Liver (tissue), 9 donors: Measurements from ENCODE around the gene NGRN. TPM values are rescaled to one million over a fixed set of nuclear protein-coding genes. Genes with fewer than 3 reads are reported as not detected.
"Not testable (repeated sequence)": the region's sequence is repeated elsewhere in the genome, so short reads cannot be mapped to it uniquely, and the experiment has no call there.

Experiments
- DNase-seq: peaks from one replicate; pipeline ENCODE4 v3.0.0-alpha.2; 2017; ENCODE audit warnings: low spot score
- H3K27ac ChIP-seq, 2 donors: one replicate each; pipeline ENCODE4 v1.7.0; 2013; ENCODE audit warnings: inconsistent platforms in 2 of 2, low read length in 2 of 2, control low read depth in 1 of 2, low read depth in 1 of 2, mild to moderate bottlenecking in 1 of 2
- H3K27me3 ChIP-seq, 4 donors: one replicate each; pipeline versions ENCODE4 v1.6.1 to v1.7.0; 2013; ENCODE audit warnings: low read length in 3 of 4, inconsistent platforms in 1 of 4, mild to moderate bottlenecking in 1 of 4, moderate library complexity in 1 of 4; ENCODE audit not compliant: control insufficient read depth in 4 of 4, insufficient read depth in 4 of 4
- H3K36me3 ChIP-seq, 4 donors: one replicate each; pipeline versions ENCODE4 v1.6.1 to v1.7.0; 2013; ENCODE audit warnings: low read length in 3 of 4, mild to moderate bottlenecking in 3 of 4, low read depth in 1 of 4, moderate library complexity in 1 of 4; ENCODE audit not compliant: control insufficient read depth in 4 of 4, insufficient read depth in 3 of 4
- H3K4me1 ChIP-seq, 4 donors: one replicate each; pipeline versions ENCODE4 v1.6.1 to v1.7.0; 2013; ENCODE audit warnings: low read length in 3 of 4, mild to moderate bottlenecking in 3 of 4, moderate library complexity in 1 of 4; ENCODE audit not compliant: control insufficient read depth in 4 of 4, insufficient read depth in 4 of 4
- H3K4me3 ChIP-seq, 3 donors: one replicate each; pipeline versions ENCODE4 v1.6.1 to v1.7.0; 2013; ENCODE audit warnings: low read length in 3 of 3, control low read depth in 1 of 3, low read depth in 1 of 3, mild to moderate bottlenecking in 1 of 3
- H3K9ac ChIP-seq, 2 donors: one replicate each; pipeline ENCODE4 v1.7.0; 2013; ENCODE audit warnings: low read length in 2 of 2, mild to moderate bottlenecking in 2 of 2, moderate library complexity in 2 of 2, control low read depth in 1 of 2, low read depth in 1 of 2
- H3K9me3 ChIP-seq, 4 donors: one replicate each; pipeline versions ENCODE4 v1.6.1 to v1.7.0; 2013; ENCODE audit warnings: low read length in 3 of 4; ENCODE audit not compliant: control insufficient read depth in 4 of 4
- EGR1 ChIP-seq, 2 donors: IDR thresholded peaks; 2 replicates each; pipeline ENCODE4 v1.6.1; 2016 to 2018; ENCODE audit warnings: antibody characterized with exemption in 2 of 2, low read depth in 2 of 2
- FOXA1 ChIP-seq: IDR thresholded peaks from 2 replicates; pipeline ENCODE4 v1.6.1; 2016; ENCODE audit warnings: antibody characterized with exemption
- FOXA2 ChIP-seq: IDR thresholded peaks from 2 replicates; pipeline ENCODE4 v1.6.1; 2016; ENCODE audit warnings: antibody characterized with exemption
- HNF4A ChIP-seq, 2 donors: conservative IDR thresholded peaks; 2 replicates each; pipeline ENCODE4 v1.6.1; 2016; ENCODE audit warnings: antibody characterized with exemption in 2 of 2, mild to moderate bottlenecking in 2 of 2
- JUND ChIP-seq, 2 donors: IDR thresholded peaks; 2 replicates each; pipeline ENCODE4 v1.6.1; 2016; ENCODE audit warnings: antibody characterized with exemption in 2 of 2
- NR2F2 ChIP-seq: IDR thresholded peaks from 2 replicates; pipeline ENCODE4 v1.6.1; 2016; ENCODE audit warnings: antibody characterized with exemption
- RAD21 ChIP-seq, 2 donors: IDR thresholded peaks; 2 replicates each; pipeline ENCODE4 v1.6.1; 2016; ENCODE audit warnings: antibody characterized with exemption in 2 of 2, mild to moderate bottlenecking in 2 of 2
- RXRA ChIP-seq, 2 donors: IDR thresholded peaks; 2 replicates each; pipeline ENCODE4 v1.6.1; 2017 to 2018; ENCODE audit warnings: antibody characterized with exemption in 2 of 2, mild to moderate bottlenecking in 1 of 2
- YY1 ChIP-seq: IDR thresholded peaks from 2 replicates; pipeline ENCODE4 v1.6.1; 2016; ENCODE audit warnings: antibody characterized with exemption, mild to moderate bottlenecking
- WGBS: extraction: QIAGEN DNeasy Blood & Tissue Kit; methylation state at CpG from one replicate; pipeline ENCODE4 v1.1.7; 2013; 5-methylcytosine and 5-hydroxymethylcytosine counted together
- polyA plus RNA-seq, 2 donors: library from polyadenylated mRNA; stranded (reverse) in 1 of 2; unstranded in 1 of 2; fragments of 200-250 nt in 1 of 2; fragments of >200 nt in 1 of 2; fragmentation: Nextera tagmentation in 1 of 2; extraction: Ambion mirVana in 1 of 2; gene quantifications; one replicate each; pipeline versions ENCODE4 v1.2.1 to v1.2.3, GENCODE V29; 2013 to 2015
- total RNA-seq, 2 donors: library from RNA; depleted of rRNA; stranded (reverse); fragments of >200 nt; gene quantifications; one replicate each; pipeline ENCODE4 v1.2.3, GENCODE V29; 2014
- TF ChIP-seq, protein P1 (sequence below): fragments of 150-350 bp; IDR thresholded peaks from 2 replicates; pipeline ENCODE4 v1.5.1; 2017; ENCODE audit warnings: improper control_type of control experiment, low read depth, low read length; ENCODE audit not compliant: missing input control
- TF ChIP-seq, protein P2 (sequence below): IDR thresholded peaks from 2 replicates; pipeline ENCODE4 v1.6.1; 2016; ENCODE audit warnings: antibody characterized with exemption
- TF ChIP-seq, protein P3 (sequence below): IDR thresholded peaks from 2 replicates; pipeline ENCODE4 v1.6.1; 2016; ENCODE audit warnings: antibody characterized with exemption
- TF ChIP-seq, protein P4 (sequence below): IDR thresholded peaks from 2 replicates; pipeline ENCODE4 v1.6.1; 2016; ENCODE audit warnings: antibody characterized with exemption, mild to moderate bottlenecking
- TF ChIP-seq, protein P5 (sequence below): IDR thresholded peaks from 2 replicates; pipeline ENCODE4 v1.6.1; 2016; ENCODE audit warnings: antibody characterized with exemption
- donor health status: healthy.
- donor health status: healthy.
- donor health status: healthy.
- donor health status: healthy.
- donor health status: healthy.

NGRN gene
- total and polyA plus RNA-seq, 4 donors, result 22.8 to 26.6 (median 24.9) TPM

DNA sequence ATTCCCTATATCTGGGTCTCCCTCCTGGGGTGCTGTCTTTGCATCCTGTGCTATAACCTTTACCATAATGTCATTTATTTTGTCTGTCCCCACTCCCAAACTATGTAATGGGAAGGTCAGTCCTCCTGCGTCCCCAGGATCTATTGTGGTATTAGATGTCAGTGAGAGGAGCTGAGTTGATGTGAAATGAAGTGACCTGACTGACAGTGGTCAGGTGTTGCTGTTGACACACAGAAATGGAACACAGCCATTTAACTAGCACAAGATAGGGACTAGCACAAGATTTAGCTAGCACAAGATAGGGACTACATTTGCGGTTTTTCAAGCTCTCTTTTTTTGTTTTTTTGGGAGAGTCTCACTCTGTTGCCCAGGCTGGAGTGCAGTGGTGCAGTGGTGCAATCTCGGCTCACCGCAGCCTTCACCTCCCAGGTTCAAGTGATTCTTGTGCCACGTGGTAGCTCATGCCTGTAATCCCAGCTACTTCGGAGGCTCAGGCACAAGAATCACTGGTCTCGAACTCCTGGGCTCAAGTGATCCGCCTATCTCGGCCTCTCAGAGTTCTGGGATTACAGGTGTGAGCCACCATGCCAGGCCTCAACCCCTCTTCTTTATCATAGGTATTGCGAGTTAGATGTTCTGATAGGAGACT is 5.2 kb downstream of the NGRN start (continued):
- TF ChIP-seq YY1, result no peak
- TF ChIP-seq RXRA (IDR thresholded peaks at IDR 0.05), result no peak
- TF ChIP-seq JUND (IDR thresholded peaks at IDR 0.05), result no peak
- no peak for TF ChIP-seq FOXA1

DNA sequence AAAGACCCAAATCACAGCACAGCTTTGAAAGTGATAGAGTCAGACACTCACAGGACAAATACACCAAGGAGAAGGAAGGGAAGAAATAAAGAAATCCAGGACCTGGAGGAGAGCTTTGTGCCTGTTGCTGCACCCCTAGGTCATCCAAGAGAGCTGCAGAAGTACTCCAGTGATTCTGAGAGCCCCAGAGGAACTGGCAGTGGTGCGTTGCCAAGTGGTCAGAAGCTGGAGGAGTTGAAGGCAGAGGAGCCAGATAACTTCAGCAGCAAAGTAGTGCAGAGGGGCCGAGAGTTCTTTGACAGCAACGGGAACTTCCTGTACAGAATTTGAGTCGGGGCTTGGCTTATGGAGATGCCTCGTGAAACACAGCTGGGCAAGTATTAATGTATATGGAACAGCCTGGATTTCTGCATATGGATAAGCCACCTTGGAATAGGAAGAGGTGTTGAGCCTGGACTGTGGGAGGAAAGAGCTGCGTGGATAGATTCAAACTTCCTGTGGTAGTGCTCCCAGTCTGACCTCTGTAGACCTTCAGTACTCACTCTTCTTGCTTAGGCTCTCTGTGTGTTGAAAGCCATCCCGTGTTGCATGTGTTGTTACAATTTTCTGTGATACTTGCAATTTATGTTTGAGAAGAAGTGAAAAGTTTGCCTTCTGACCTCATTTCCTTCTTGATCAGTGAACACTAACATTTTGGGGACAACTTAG is 6.1 kb downstream of the NGRN start:
- peaks cover 7 to 14% (median 13%) of the 10 kb centered on the region in 4 donors for H3K4me1 ChIP-seq
- TF ChIP-seq NR2F2 (no peak), HNF4A (conservative IDR thresholded peaks at IDR 0.05) (no peak), RAD21 (IDR thresholded peaks at IDR 0.05) (no peak), JUND (IDR thresholded peaks at IDR 0.05) (no peak), FOXA1 (no peak), RXRA (IDR thresholded peaks at IDR 0.05) (no peak), EGR1 (IDR thresholded peaks at IDR 0.05; ENCODE audit: low read depth in 2 of 2) (no peak), FOXA2 (no peak)
- TF ChIP-seq, protein P1, sequence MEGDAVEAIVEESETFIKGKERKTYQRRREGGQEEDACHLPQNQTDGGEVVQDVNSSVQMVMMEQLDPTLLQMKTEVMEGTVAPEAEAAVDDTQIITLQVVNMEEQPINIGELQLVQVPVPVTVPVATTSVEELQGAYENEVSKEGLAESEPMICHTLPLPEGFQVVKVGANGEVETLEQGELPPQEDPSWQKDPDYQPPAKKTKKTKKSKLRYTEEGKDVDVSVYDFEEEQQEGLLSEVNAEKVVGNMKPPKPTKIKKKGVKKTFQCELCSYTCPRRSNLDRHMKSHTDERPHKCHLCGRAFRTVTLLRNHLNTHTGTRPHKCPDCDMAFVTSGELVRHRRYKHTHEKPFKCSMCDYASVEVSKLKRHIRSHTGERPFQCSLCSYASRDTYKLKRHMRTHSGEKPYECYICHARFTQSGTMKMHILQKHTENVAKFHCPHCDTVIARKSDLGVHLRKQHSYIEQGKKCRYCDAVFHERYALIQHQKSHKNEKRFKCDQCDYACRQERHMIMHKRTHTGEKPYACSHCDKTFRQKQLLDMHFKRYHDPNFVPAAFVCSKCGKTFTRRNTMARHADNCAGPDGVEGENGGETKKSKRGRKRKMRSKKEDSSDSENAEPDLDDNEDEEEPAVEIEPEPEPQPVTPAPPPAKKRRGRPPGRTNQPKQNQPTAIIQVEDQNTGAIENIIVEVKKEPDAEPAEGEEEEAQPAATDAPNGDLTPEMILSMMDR, result no peak
- TF ChIP-seq, protein P2, sequence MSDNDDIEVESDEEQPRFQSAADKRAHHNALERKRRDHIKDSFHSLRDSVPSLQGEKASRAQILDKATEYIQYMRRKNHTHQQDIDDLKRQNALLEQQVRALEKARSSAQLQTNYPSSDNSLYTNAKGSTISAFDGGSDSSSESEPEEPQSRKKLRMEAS, result no peak
- TF ChIP-seq, protein P3, sequence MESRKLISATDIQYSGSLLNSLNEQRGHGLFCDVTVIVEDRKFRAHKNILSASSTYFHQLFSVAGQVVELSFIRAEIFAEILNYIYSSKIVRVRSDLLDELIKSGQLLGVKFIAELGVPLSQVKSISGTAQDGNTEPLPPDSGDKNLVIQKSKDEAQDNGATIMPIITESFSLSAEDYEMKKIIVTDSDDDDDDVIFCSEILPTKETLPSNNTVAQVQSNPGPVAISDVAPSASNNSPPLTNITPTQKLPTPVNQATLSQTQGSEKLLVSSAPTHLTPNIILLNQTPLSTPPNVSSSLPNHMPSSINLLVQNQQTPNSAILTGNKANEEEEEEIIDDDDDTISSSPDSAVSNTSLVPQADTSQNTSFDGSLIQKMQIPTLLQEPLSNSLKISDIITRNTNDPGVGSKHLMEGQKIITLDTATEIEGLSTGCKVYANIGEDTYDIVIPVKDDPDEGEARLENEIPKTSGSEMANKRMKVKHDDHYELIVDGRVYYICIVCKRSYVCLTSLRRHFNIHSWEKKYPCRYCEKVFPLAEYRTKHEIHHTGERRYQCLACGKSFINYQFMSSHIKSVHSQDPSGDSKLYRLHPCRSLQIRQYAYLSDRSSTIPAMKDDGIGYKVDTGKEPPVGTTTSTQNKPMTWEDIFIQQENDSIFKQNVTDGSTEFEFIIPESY, result no peak
- TF ChIP-seq, protein P4, sequence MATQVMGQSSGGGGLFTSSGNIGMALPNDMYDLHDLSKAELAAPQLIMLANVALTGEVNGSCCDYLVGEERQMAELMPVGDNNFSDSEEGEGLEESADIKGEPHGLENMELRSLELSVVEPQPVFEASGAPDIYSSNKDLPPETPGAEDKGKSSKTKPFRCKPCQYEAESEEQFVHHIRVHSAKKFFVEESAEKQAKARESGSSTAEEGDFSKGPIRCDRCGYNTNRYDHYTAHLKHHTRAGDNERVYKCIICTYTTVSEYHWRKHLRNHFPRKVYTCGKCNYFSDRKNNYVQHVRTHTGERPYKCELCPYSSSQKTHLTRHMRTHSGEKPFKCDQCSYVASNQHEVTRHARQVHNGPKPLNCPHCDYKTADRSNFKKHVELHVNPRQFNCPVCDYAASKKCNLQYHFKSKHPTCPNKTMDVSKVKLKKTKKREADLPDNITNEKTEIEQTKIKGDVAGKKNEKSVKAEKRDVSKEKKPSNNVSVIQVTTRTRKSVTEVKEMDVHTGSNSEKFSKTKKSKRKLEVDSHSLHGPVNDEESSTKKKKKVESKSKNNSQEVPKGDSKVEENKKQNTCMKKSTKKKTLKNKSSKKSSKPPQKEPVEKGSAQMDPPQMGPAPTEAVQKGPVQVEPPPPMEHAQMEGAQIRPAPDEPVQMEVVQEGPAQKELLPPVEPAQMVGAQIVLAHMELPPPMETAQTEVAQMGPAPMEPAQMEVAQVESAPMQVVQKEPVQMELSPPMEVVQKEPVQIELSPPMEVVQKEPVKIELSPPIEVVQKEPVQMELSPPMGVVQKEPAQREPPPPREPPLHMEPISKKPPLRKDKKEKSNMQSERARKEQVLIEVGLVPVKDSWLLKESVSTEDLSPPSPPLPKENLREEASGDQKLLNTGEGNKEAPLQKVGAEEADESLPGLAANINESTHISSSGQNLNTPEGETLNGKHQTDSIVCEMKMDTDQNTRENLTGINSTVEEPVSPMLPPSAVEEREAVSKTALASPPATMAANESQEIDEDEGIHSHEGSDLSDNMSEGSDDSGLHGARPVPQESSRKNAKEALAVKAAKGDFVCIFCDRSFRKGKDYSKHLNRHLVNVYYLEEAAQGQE, result no peak
- TF ChIP-seq, protein P5, sequence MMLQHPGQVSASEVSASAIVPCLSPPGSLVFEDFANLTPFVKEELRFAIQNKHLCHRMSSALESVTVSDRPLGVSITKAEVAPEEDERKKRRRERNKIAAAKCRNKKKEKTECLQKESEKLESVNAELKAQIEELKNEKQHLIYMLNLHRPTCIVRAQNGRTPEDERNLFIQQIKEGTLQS, result no peak
- H3K27ac ChIP-seq, result no peak overlapping the region
- H3K27me3 ChIP-seq, result no peaks in the 10 kb centered on the region
- no peak overlapping the region for H3K9ac ChIP-seq
- H3K9me3 ChIP-seq, result no peaks in the 10 kb centered on the region
- WGBS, result 77% methylated on average over 7 of the region's 7 CpGs
- H3K4me3 ChIP-seq, result no peak overlapping the region
- H3K36me3 ChIP-seq, result peaks cover 6 to 29% (median 13%) of the 10 kb centered on the region in 4 donors
- no peak for DNase-seq

DNA sequence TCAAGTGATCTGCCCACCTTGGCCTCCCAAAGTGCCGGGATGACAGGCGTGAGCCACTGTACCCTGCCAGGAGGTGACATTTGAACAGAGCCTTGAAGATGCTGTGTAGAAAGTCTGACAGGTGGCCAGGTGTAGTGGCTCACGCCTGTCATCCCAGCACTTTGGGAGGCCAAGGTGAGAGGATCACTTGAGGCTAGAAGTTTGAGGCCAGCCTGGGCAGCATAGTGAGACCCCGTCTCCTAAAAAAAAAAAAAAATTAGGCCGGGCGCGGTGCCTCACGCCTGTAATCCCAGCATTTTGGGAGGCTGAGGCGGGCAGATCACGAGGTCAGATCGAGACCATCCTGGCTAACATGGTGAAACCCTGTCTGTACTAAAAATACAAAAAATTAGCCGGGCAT is 13.0 kb downstream of the NGRN start:
- H3K4me1 ChIP-seq, H3K9ac ChIP-seq, H3K27me3 ChIP-seq, H3K36me3 ChIP-seq, H3K9me3 ChIP-seq, H3K27ac ChIP-seq, DNase-seq, H3K4me3 ChIP-seq: not testable (repeated sequence)
- WGBS, result 95% methylated on average over 12 of the region's 12 CpGs

DNA sequence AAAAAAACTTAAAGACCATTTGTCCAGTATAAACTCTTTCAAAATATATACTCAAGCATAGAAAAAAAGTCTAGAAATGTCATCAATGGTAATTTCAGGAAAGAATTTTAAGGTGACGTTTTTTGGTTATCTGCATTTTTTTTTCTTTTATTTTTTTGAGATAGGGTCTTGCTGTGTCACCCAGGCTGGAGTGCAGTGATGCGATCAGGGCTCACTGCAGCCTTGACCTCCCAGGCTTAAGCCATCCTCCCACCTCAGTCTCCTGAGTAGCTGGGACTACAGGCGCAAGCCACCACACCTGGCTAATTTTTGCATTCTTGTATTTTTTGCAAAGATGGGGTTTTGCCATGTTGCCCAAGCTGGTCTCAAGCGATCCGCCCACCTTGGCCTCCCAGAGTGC is 15.3 kb downstream of the NGRN start:
- not testable (repeated sequence) for DNase-seq, H3K9me3 ChIP-seq
- WGBS, result 95% methylated on average over 5 of the region's 5 CpGs

DNA sequence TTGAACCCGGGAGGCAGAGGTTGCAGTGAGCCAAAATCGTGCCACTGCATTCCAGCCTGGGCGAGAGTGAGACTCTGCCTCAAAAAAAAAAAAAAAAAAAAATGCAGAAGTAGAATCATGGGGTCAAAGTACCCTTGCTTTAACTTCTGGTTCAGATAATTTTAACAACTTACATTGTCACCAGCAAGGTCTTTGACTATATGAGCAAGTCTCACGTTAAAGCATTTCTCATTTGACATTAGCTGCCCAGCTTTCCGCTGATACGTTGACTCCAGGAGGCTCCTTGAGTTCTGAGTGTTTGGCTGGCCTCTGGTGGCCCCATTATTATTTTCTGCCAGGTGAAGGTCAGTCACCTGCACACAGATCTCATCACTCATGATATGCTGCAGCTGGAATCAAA is 16.2 kb downstream of the NGRN start:
- H3K36me3 ChIP-seq, H3K4me3 ChIP-seq, H3K4me1 ChIP-seq, H3K27me3 ChIP-seq, DNase-seq, H3K9me3 ChIP-seq, H3K9ac ChIP-seq, H3K27ac ChIP-seq: not testable (repeated sequence)
- WGBS, result 72% methylated on average over 6 of the region's 6 CpGs

More for the DNA sequence above, 15.3 kb downstream of the NGRN start:
- not testable (repeated sequence) for H3K36me3 ChIP-seq, H3K27me3 ChIP-seq, H3K4me1 ChIP-seq, H3K27ac ChIP-seq, H3K9ac ChIP-seq, H3K4me3 ChIP-seq
